OCI-LY3 (cell line): Measurements from ENCODE around the gene METTL16.

Experiments
- CTCF ChIP-seq: fragments of 200-600, 300-600 bp; sonication (generic); IDR thresholded peaks from 2 replicates; pipeline ENCODE4 v1.5.1; 2014; ENCODE audit warnings: antibody characterized with exemption, low read length, low read depth
- EZH2phosphoT487 ChIP-seq: fragments of 200-600 bp; shearing (Covaris generic); IDR thresholded peaks from 2 replicates; pipeline ENCODE4 v1.6.1; 2018; ENCODE audit warnings: antibody characterized with exemption, mixed run types, low read depth

- TF ChIP-seq CTCF (no peak), EZH2phosphoT487 (no peak)
Observed at GRCh38 chr17:2502871-2503580, 8.7 kb downstream of the METTL16 start.
